PFSK-1 (cell line): ENCODE results near the gene NF2.

ENCODE experiments used
- FOXP2 ChIP-seq: optimal IDR thresholded peaks from 2 replicates; pipeline ENCODE3; 2011; ENCODE audit warnings: borderline replicate concordance, control low read depth, inconsistent platforms; ENCODE audit not compliant: insufficient read depth; ENCODE audit errors: extremely low read length, extremely low read depth
- POLR2AphosphoS5 ChIP-seq: IDR thresholded peaks from 2 replicates; pipeline ENCODE4 v1.6.1; 2012; ENCODE audit warnings: low read depth, mild to moderate bottlenecking, control low read depth, low read length, moderate library complexity
- SIN3A ChIP-seq: IDR thresholded peaks from 2 replicates; pipeline ENCODE4 v1.6.1; 2012; ENCODE audit warnings: mild to moderate bottlenecking, low read length, moderate library complexity, borderline replicate concordance; ENCODE audit not compliant: insufficient read depth
- TAF1 ChIP-seq: IDR thresholded peaks from 2 replicates; pipeline ENCODE4 v1.6.1; 2012; ENCODE audit warnings: low read length, control low read depth, borderline replicate concordance; ENCODE audit not compliant: insufficient read depth
- TF ChIP-seq, protein P1 (sequence below), 2 experiments: IDR thresholded peaks; 2 replicates each; pipeline versions ENCODE4 v1.6.1 to v1.8.0; 2011 to 2012; ENCODE audit warnings: low read depth in 2 of 2, low read length in 2 of 2, control low read depth in 1 of 2, inconsistent platforms in 1 of 2, mild to moderate bottlenecking in 1 of 2, moderate library complexity in 1 of 2; ENCODE audit not compliant: insufficient read depth in 1 of 2

The NF2 gene

DNA sequence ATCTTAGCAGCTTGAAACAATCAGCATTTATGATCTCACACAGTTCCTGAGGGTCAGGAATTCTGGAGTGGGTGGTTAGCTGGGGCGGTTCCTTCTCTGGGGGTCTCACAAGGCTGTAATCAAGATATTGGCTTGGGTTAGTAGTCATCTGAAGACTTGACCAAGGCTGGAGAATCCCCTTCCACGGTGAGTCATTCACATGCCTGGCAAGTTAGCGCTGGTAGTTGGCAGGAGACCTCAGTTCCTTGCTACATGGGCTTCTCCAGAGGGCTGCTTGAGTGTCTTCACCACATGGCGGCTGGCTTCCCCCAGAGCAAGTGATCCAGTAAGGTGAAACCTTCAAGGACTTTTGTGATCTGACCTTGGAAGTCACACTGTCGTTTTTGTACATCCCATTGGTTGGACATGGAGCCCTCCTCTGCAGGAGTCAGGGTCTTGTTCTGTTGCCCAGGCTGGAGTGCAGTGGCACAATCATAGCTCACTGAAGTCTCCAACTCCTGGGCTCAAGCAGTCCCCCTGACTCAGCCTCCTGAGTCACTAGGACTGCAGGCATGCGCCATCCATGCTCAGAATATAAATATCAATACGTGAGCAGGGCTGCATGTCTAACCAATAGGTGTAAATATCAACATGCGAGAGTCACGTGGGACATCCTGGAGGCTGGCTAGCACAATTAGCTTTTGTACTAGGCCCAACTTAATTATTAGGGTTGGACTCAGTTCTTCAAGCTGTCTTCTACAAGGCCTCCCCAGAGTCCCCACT lies 15.3 kb upstream of the NF2 start:
- TF ChIP-seq SIN3A (no peak), FOXP2 (no peak), TAF1 (no peak), POLR2AphosphoS5 (no peak)
- TF ChIP-seq, protein P1, sequence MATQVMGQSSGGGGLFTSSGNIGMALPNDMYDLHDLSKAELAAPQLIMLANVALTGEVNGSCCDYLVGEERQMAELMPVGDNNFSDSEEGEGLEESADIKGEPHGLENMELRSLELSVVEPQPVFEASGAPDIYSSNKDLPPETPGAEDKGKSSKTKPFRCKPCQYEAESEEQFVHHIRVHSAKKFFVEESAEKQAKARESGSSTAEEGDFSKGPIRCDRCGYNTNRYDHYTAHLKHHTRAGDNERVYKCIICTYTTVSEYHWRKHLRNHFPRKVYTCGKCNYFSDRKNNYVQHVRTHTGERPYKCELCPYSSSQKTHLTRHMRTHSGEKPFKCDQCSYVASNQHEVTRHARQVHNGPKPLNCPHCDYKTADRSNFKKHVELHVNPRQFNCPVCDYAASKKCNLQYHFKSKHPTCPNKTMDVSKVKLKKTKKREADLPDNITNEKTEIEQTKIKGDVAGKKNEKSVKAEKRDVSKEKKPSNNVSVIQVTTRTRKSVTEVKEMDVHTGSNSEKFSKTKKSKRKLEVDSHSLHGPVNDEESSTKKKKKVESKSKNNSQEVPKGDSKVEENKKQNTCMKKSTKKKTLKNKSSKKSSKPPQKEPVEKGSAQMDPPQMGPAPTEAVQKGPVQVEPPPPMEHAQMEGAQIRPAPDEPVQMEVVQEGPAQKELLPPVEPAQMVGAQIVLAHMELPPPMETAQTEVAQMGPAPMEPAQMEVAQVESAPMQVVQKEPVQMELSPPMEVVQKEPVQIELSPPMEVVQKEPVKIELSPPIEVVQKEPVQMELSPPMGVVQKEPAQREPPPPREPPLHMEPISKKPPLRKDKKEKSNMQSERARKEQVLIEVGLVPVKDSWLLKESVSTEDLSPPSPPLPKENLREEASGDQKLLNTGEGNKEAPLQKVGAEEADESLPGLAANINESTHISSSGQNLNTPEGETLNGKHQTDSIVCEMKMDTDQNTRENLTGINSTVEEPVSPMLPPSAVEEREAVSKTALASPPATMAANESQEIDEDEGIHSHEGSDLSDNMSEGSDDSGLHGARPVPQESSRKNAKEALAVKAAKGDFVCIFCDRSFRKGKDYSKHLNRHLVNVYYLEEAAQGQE (IDR thresholded peaks at IDR 0.05; ENCODE audit: insufficient read depth in 1 of 2, low read depth in 2 of 2, low read length in 2 of 2) = no peak

DNA sequence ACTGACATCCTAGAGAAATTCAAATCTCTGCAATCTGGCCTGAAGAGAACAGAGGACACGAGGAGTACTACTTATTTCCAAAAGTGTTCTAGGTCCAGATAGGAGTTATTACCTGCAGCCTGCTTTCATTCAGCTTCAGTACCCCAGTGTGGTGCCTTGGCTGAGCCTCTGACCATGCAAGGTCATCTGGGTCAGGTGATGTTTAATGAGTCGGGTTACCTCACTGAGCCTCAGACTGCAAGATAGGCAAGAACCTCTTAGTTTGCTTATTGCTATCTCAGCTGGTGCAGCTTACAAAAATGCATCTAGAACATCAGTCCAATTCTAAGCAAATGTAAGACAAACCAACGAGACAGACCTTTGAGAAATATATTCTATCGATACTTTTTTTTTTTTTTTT lies 9.5 kb upstream of the NF2 start:
- TF ChIP-seq, protein P1 (IDR thresholded peaks at IDR 0.05; ENCODE audit: insufficient read depth in 1 of 2, low read depth in 2 of 2, low read length in 2 of 2) = no peak
- TF ChIP-seq TAF1 (no peak), FOXP2 (no peak), POLR2AphosphoS5 (no peak), SIN3A (no peak)

DNA sequence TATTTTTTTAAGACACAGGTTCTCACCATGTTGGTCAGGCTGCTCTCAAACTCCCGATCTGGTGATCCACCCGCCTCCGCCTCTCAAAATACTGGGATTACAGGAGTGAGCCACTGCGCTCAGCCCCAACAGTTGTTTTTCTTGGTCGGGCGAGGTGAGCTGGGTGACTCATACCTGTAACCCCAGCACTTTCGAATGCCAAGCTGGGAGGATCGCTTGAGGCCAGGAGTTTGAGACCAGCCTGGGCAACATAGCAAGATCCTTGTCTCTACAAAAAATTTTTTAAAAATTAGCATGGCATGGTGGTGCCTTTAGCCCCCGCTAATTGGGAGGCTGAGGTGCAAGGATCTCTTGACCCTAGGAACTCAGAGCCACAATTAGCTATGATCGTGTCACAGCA lies 7.0 kb upstream of the NF2 start:
- TF ChIP-seq, protein P1 (IDR thresholded peaks at IDR 0.05; ENCODE audit: insufficient read depth in 1 of 2, low read depth in 2 of 2, low read length in 2 of 2) = no peak
- TF ChIP-seq FOXP2 (no peak), TAF1 (no peak), POLR2AphosphoS5 (no peak), SIN3A (no peak)

DNA sequence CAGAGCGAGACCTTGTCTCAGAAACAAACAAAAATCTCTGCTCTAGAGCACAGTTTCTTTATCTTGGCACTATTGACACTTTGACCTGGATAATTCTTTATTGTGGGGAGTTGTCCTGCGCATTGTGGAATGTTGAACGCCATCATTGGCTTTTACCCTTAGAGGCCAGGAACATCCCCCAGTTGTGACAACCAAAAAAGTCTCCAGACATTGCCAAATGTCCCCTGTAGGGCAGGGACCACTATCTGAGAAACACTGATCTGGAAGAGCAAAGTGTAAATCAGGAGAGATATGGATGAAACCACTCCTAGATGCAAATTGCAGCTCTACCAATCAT lies 4.8 kb upstream of the NF2 start:
- no peak for TF ChIP-seq SIN3A
- no peak for TF ChIP-seq FOXP2
- TF ChIP-seq, protein P1 (IDR thresholded peaks at IDR 0.05; ENCODE audit: insufficient read depth in 1 of 2, low read depth in 2 of 2, low read length in 2 of 2) = no peak
- no peak for TF ChIP-seq TAF1
- no peak for TF ChIP-seq POLR2AphosphoS5

DNA sequence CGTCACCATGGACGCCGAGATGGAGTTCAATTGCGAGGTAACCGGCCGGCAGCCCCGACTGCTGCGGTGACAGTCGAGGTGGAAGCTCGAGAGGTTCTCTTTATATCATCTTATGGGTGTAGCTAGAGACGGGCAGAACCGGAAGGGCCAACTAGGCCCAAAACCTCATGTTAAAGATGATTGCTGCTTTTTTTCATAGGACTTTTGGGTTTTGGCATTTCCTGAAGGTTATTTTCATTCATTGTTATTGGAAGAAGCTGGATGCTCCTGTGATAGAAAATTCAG lies 585 bp downstream of the NF2 start:
- TF ChIP-seq FOXP2 (no peak), SIN3A (no peak), TAF1 (no peak), POLR2AphosphoS5 (no peak)
- TF ChIP-seq, protein P1 (IDR thresholded peaks at IDR 0.05; ENCODE audit: insufficient read depth in 1 of 2, low read depth in 2 of 2, low read length in 2 of 2) = no peak
